ENCODE measurements around the gene OSBPL2.
A peak's percentile ranks its signal among the peaks of the same experiment; 100 is the strongest.

The OSBPL2 gene

DNA sequence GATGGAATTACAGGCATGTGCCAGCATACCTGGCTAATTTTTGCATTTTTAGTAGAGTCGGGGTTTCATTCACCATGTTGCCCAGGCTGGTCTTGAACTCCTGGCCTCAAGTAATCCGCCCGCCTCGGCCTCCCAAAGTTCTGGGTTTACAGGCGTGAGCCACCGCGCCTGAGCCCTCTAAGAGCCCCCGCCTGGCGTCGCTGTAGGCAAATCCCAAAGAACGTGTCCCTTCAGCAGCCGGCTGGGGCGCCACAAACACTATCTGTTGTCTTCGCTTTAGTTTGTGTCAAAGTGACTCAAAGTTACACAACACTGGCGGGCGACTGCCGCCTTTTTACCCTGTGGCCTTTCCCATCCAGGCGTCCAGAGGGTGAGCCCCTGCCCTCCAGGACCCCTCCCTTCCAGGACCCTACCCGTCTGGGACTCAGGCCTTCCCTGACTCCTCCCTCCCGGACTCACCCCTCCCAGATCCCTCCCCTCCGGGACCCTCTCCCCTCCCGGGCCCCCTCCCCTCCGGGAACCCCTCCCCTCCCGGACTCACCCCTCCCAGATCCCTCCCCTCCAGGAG is 63.5 kb downstream of the OSBPL2 start (continued):
- TF ChIP-seq ZNF157 (tag by site-specific recombination; IDR thresholded peaks at IDR 0.05) = no peak
- TF ChIP-seq EGR2 (tag by site-specific recombination; IDR thresholded peaks at IDR 0.05; ENCODE audit: low read depth) = 0 out of 2 replicates have a peak, but pooled peaks have one; percentile 8
- no peak for TF ChIP-seq ZNF274 (IDR thresholded peaks at IDR 0.05; ENCODE audit: low read length)
- no peak for TF ChIP-seq ZNF274 (tag by site-specific recombination; IDR thresholded peaks at IDR 0.05; ENCODE audit: borderline replicate concordance)
- no peak for TF ChIP-seq ZNF530 (tag by site-specific recombination; IDR thresholded peaks at IDR 0.05; ENCODE audit: low read depth)
- TF ChIP-seq IKZF3 (tag by site-specific recombination; IDR thresholded peaks at IDR 0.05) = peak; percentile 79; the same call in 1 of the 2 replicates
- TF ChIP-seq ZNF394 (tag by site-specific recombination; IDR thresholded peaks at IDR 0.05; ENCODE audit: borderline replicate concordance) = peak; percentile 22; the same call in 1 of the 2 replicates
- no peak for TF ChIP-seq ZNF280D (tag by site-specific recombination; IDR thresholded peaks at IDR 0.05)
- no peak for TF ChIP-seq TCF7L2 (IDR thresholded peaks at IDR 0.05; ENCODE audit: borderline replicate concordance, low read depth, low read length)
- TF ChIP-seq ZSCAN23 (tag by site-specific recombination; IDR thresholded peaks at IDR 0.05) = no peak
- TF ChIP-seq ZNF169 (tag by site-specific recombination; IDR thresholded peaks at IDR 0.05) = no peak
- TF ChIP-seq ZNF549 (tag by site-specific recombination; IDR thresholded peaks at IDR 0.05) = no peak
- TF ChIP-seq KLF7 (tag by site-specific recombination; IDR thresholded peaks at IDR 0.05; ENCODE audit: borderline replicate concordance) = no peak
- peak; percentile 97 for TF ChIP-seq ZNF335 (tag by site-specific recombination; conservative IDR thresholded peaks at IDR 0.05)
- TF ChIP-seq ZNF610 (tag by site-specific recombination; IDR thresholded peaks at IDR 0.05; ENCODE audit: borderline replicate concordance) = no peak
- TF ChIP-seq, protein P1, sequence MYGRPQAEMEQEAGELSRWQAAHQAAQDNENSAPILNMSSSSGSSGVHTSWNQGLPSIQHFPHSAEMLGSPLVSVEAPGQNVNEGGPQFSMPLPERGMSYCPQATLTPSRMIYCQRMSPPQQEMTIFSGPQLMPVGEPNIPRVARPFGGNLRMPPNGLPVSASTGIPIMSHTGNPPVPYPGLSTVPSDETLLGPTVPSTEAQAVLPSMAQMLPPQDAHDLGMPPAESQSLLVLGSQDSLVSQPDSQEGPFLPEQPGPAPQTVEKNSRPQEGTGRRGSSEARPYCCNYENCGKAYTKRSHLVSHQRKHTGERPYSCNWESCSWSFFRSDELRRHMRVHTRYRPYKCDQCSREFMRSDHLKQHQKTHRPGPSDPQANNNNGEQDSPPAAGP (tag by site-specific recombination; IDR thresholded peaks at IDR 0.05) = peak; percentile 60
- TF ChIP-seq ZNF302 (tag by site-specific recombination; IDR thresholded peaks at IDR 0.05; ENCODE audit: low read depth) = no peak
- peak; percentile 62 for TF ChIP-seq ZNF629 (tag by site-specific recombination; IDR thresholded peaks at IDR 0.05)
- TF ChIP-seq, protein P2, sequence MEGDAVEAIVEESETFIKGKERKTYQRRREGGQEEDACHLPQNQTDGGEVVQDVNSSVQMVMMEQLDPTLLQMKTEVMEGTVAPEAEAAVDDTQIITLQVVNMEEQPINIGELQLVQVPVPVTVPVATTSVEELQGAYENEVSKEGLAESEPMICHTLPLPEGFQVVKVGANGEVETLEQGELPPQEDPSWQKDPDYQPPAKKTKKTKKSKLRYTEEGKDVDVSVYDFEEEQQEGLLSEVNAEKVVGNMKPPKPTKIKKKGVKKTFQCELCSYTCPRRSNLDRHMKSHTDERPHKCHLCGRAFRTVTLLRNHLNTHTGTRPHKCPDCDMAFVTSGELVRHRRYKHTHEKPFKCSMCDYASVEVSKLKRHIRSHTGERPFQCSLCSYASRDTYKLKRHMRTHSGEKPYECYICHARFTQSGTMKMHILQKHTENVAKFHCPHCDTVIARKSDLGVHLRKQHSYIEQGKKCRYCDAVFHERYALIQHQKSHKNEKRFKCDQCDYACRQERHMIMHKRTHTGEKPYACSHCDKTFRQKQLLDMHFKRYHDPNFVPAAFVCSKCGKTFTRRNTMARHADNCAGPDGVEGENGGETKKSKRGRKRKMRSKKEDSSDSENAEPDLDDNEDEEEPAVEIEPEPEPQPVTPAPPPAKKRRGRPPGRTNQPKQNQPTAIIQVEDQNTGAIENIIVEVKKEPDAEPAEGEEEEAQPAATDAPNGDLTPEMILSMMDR (tag by site-specific recombination; IDR thresholded peaks at IDR 0.05) = peak; percentile 99
- TF ChIP-seq, protein P3, sequence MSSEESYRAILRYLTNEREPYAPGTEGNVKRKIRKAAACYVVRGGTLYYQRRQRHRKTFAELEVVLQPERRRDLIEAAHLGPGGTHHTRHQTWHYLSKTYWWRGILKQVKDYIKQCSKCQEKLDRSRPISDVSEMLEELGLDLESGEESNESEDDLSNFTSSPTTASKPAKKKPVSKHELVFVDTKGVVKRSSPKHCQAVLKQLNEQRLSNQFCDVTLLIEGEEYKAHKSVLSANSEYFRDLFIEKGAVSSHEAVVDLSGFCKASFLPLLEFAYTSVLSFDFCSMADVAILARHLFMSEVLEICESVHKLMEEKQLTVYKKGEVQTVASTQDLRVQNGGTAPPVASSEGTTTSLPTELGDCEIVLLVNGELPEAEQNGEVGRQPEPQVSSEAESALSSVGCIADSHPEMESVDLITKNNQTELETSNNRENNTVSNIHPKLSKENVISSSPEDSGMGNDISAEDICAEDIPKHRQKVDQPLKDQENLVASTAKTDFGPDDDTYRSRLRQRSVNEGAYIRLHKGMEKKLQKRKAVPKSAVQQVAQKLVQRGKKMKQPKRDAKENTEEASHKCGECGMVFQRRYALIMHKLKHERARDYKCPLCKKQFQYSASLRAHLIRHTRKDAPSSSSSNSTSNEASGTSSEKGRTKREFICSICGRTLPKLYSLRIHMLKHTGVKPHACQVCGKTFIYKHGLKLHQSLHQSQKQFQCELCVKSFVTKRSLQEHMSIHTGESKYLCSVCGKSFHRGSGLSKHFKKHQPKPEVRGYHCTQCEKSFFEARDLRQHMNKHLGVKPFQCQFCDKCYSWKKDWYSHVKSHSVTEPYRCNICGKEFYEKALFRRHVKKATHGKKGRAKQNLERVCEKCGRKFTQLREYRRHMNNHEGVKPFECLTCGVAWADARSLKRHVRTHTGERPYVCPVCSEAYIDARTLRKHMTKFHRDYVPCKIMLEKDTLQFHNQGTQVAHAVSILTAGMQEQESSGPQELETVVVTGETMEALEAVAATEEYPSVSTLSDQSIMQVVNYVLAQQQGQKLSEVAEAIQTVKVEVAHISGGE (tag by site-specific recombination; conservative IDR thresholded peaks at IDR 0.05; ENCODE audit: low read depth) = no peak
- TF ChIP-seq SCRT2 (tag by site-specific recombination; IDR thresholded peaks at IDR 0.05) = 0 out of 2 replicates have a peak, but pooled peaks have one; percentile 39
- peak; percentile 86 for TF ChIP-seq PATZ1 (tag by site-specific recombination; IDR thresholded peaks at IDR 0.05)
- no peak for TF ChIP-seq ZNF174 (tag by site-specific recombination; IDR thresholded peaks at IDR 0.05)
- TF ChIP-seq KLF10 (tag by site-specific recombination; IDR thresholded peaks at IDR 0.05) = no peak; the same call in 1 of the 2 replicates
- peak; percentile 18; the same call in 1 of the 2 replicates for TF ChIP-seq FEZF1 (tag by site-specific recombination; IDR thresholded peaks at IDR 0.05)
- TF ChIP-seq ZNF544 (tag by site-specific recombination; IDR thresholded peaks at IDR 0.05) = no peak
- TF ChIP-seq GLI2 (tag by site-specific recombination; IDR thresholded peaks at IDR 0.05; ENCODE audit: borderline replicate concordance, low read depth) = no peak
- no peak for TF ChIP-seq REPIN1 (tag by site-specific recombination; IDR thresholded peaks at IDR 0.05; ENCODE audit: low read depth)
- TF ChIP-seq ZBTB48 (tag by site-specific recombination; IDR thresholded peaks at IDR 0.05) = peak; percentile 9; the same call in 1 of the 2 replicates

Measured in HEK293 (cell line).